IMR-90 (cell line): Measurements from ENCODE around the gene POFUT1.

Source experiments
- BHLHE40 ChIP-seq: fragments of 150-350 bp; IDR thresholded peaks from 2 replicates; pipeline ENCODE4 v1.6.1; 2016; ENCODE audit warnings: mild to moderate bottlenecking, low read depth, low read length
- CTCF ChIP-seq: conservative IDR thresholded peaks from 2 replicates; pipeline ENCODE4 v1.5.1; 2012; ENCODE audit warnings: mild to moderate bottlenecking, low read depth, low read length, improper control_type of control experiment
- FOS ChIP-seq: fragments of 150-350 bp; IDR thresholded peaks from 2 replicates; pipeline ENCODE4 v1.6.1; 2016; ENCODE audit warnings: low read depth, low read length
- MAFK ChIP-seq: IDR thresholded peaks from 2 replicates; pipeline ENCODE4 v1.6.1; 2012; ENCODE audit warnings: low read depth, low read length, improper control_type of control experiment
- MAZ ChIP-seq: IDR thresholded peaks from 2 replicates; pipeline ENCODE4 v1.6.1; 2012; ENCODE audit warnings: low read depth, mild to moderate bottlenecking, low read length, improper control_type of control experiment, moderate library complexity, borderline replicate concordance
- MXI1 ChIP-seq: IDR thresholded peaks from 2 replicates; pipeline ENCODE4 v1.6.1; 2012; ENCODE audit warnings: low read depth, mild to moderate bottlenecking, low read length, moderate library complexity, borderline replicate concordance
- POLR2A ChIP-seq: IDR thresholded peaks from 2 replicates; pipeline ENCODE4 v1.6.1; 2012; ENCODE audit warnings: mild to moderate bottlenecking, low read depth, low read length

GRCh38 chr20:32278199-32278643, 70.5 kb downstream of the POFUT1 start:
- TF ChIP-seq CTCF (no peak), POLR2A (no peak), MAZ (no peak), FOS (no peak), MAFK (no peak), BHLHE40 (no peak), MXI1 (no peak)
